HepG2 (cell line): Measurements from ENCODE around the gene C9orf78. TPM values are rescaled to one million over a fixed set of nuclear protein-coding genes. Genes with fewer than 3 reads are reported as not detected.

Source experiments
- CREB3 ChIP-seq: sonication (generic); formaldehyde crosslinking; IDR thresholded peaks from 2 replicates; pipeline ENCODE4 v1.5.0; 2020; ENCODE audit warnings: missing genetic modification reagents
- FOSL1 ChIP-seq: sonication (generic); formaldehyde crosslinking; IDR thresholded peaks from 2 replicates; pipeline ENCODE4 v1.9.0; 2021; ENCODE audit warnings: missing genetic modification reagents, borderline replicate concordance
- IRF1 ChIP-seq: sonication (generic); formaldehyde crosslinking; IDR thresholded peaks from 2 replicates; pipeline ENCODE4 v1.4.0; 2020; ENCODE audit warnings: low read depth, mild to moderate bottlenecking, missing genetic modification reagents
- MYC ChIP-seq: sonication (generic); formaldehyde crosslinking; IDR thresholded peaks from 2 replicates; pipeline ENCODE4 v1.9.0; 2021; ENCODE audit warnings: missing genetic modification reagents, borderline replicate concordance
- PLSCR1 ChIP-seq: sonication (generic); formaldehyde crosslinking; IDR thresholded peaks from 2 replicates; pipeline ENCODE4 v1.5.0; 2020; ENCODE audit warnings: missing genetic modification reagents, mild to moderate bottlenecking, borderline replicate concordance
- TIGD3 ChIP-seq: sonication (generic); formaldehyde crosslinking; IDR thresholded peaks from 2 replicates; pipeline ENCODE4 v1.5.1; 2020; ENCODE audit warnings: mild to moderate bottlenecking, missing genetic modification reagents, borderline replicate concordance
- ZFP90 ChIP-seq: sonication (generic); formaldehyde crosslinking; IDR thresholded peaks from 2 replicates; pipeline ENCODE4 v1.8.0; 2022; ENCODE audit warnings: missing genetic modification reagents, mild to moderate bottlenecking, inconsistent platforms, borderline replicate concordance
- ZNF142 ChIP-seq: sonication (generic); formaldehyde crosslinking; IDR thresholded peaks from 2 replicates; pipeline ENCODE4 v1.4.0; 2020; ENCODE audit warnings: missing genetic modification reagents
- ZNF251 ChIP-seq: sonication (generic); formaldehyde crosslinking; IDR thresholded peaks from 2 replicates; pipeline ENCODE4 v1.9.0; 2021; ENCODE audit warnings: mild to moderate bottlenecking, missing genetic modification reagents
- ZNF275 ChIP-seq: sonication (generic); formaldehyde crosslinking; IDR thresholded peaks from 2 replicates; pipeline ENCODE4 v1.8.0; 2022; ENCODE audit warnings: missing genetic modification reagents, mild to moderate bottlenecking, inconsistent platforms, borderline replicate concordance
- ZNF550 ChIP-seq: sonication (generic); formaldehyde crosslinking; IDR thresholded peaks from 2 replicates; pipeline ENCODE4 v1.4.0; 2020; ENCODE audit warnings: mild to moderate bottlenecking, missing genetic modification reagents, borderline replicate concordance
- ZNF703 ChIP-seq: sonication (generic); formaldehyde crosslinking; IDR thresholded peaks from 2 replicates; pipeline ENCODE4 v1.5.1; 2020; ENCODE audit warnings: missing genetic modification reagents, mild to moderate bottlenecking, moderate library complexity, borderline replicate concordance
- ZNF713 ChIP-seq: sonication (generic); formaldehyde crosslinking; IDR thresholded peaks from 2 replicates; pipeline ENCODE4 v1.4.0; 2020; ENCODE audit warnings: mild to moderate bottlenecking, missing genetic modification reagents
- ZNF747 ChIP-seq: sonication (generic); formaldehyde crosslinking; IDR thresholded peaks from 2 replicates; pipeline ENCODE4 v1.8.1; 2023; ENCODE audit warnings: missing genetic modification reagents, mild to moderate bottlenecking, borderline replicate concordance
- ZSCAN20 ChIP-seq: sonication (generic); formaldehyde crosslinking; IDR thresholded peaks from 2 replicates; pipeline ENCODE4 v1.4.0; 2020; ENCODE audit warnings: missing genetic modification reagents, mild to moderate bottlenecking, borderline replicate concordance
- polyA plus RNA-seq, 8 experiments: library from polyadenylated mRNA; depleted of rRNA in 3 of 8; stranded (reverse) in 7 of 8; unstranded in 1 of 8; fragments of >200 nt; fragmentation: Illumina TruSeq in 4 of 8; extraction: Trizol in 4 of 8; gene quantifications; 2 replicates each; pipeline versions ENCODE4 v1.2.1 to v1.2.3, GENCODE V29; 2011 to 2016; ENCODE audit warnings: low read depth in 4 of 8, missing spikeins in 1 of 8, mixed read lengths in 1 of 8; ENCODE audit not compliant: insufficient read depth in 1 of 8
- total RNA-seq, 5 experiments: library from RNA; depleted of rRNA; stranded (reverse); fragments of >200 nt; fragmentation: Illumina TruSeq; extraction: Trizol; gene quantifications; 2 replicates each; pipeline ENCODE4 v1.2.3, GENCODE V29; 2016; ENCODE audit warnings: low read depth in 1 of 5

Gene C9orf78
- total and polyA plus RNA-seq, 2 of the 13 experiments (the other 11 are each of a cell fraction or from before 2014, with no cell fraction given) = 18.4 to 35.5 TPM

DNA sequence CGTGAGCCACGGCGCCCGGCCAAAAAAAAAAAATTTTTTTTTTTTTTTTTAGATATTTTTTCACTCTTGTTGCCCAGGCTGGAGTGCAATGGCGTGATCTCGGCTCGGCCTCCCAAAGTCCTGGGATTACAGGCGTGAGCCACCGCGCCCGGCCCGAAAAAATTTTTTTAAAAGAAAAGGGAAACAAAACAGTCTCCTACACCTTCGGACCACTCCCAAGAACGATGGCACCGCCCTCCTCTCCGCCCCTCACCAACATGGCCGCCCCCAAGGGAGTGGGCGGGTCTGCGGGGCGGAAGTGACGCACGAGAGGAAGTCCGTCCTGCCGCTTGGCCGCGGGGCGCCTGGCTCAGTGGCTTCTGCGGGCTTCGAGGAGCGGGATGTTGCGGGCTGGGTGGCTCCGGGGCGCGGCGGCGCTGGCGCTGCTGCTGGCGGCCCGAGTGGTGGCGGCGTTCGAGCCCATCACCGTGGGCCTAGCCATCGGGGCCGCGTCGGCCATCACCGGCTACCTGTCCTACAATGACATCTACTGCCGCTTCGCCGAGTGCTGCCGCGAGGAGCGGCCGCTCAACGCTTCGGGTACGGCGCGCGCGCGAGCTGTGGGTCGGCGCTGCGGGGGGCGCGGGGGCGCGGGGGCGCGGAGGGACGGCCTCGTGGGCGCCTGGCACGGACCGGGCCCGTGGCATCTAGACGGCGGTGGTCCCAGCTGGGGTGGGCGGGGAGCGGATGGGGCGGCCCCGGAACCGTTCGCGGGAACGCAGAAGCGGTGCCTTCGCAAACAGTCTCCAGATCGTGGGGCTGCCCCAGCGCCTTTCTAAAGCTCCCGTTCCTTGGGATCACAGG lies 32.0 kb downstream of the C9orf78 start, which contains the start of gene TOR1B (continued):
- no peak for TF ChIP-seq FOSL1
- TF ChIP-seq ZNF713 = no peak
- peak; percentile 66; the same call in 1 of the 2 replicates for TF ChIP-seq MYC
- TF ChIP-seq ZNF275 = no peak
- TF ChIP-seq CREB3 = no peak
- TF ChIP-seq ZNF142 (CRISPR knock-in tag) = no peak
- TF ChIP-seq ZNF703 (CRISPR knock-in tag) = no peak
- TF ChIP-seq TIGD3 = no peak
- no peak for TF ChIP-seq IRF1
- no peak for TF ChIP-seq ZFP90 (CRISPR knock-in tag)
- TF ChIP-seq ZNF251 = no peak
- TF ChIP-seq ZSCAN20 (CRISPR knock-in tag) = no peak
- peak; percentile 34; the same call in 1 of the 2 replicates for TF ChIP-seq ZNF747 (CRISPR knock-in tag)
- TF ChIP-seq ZNF550 (CRISPR knock-in tag) = no peak; the same call in 1 of the 2 replicates
- TF ChIP-seq PLSCR1 (CRISPR knock-in tag) = no peak
